ENCODE results near the gene SMIM24.
"Not testable (repeated sequence)": the region's sequence is repeated elsewhere in the genome, so short reads cannot be mapped to it uniquely, and the experiment has no call there.

Gene SMIM24

DNA sequence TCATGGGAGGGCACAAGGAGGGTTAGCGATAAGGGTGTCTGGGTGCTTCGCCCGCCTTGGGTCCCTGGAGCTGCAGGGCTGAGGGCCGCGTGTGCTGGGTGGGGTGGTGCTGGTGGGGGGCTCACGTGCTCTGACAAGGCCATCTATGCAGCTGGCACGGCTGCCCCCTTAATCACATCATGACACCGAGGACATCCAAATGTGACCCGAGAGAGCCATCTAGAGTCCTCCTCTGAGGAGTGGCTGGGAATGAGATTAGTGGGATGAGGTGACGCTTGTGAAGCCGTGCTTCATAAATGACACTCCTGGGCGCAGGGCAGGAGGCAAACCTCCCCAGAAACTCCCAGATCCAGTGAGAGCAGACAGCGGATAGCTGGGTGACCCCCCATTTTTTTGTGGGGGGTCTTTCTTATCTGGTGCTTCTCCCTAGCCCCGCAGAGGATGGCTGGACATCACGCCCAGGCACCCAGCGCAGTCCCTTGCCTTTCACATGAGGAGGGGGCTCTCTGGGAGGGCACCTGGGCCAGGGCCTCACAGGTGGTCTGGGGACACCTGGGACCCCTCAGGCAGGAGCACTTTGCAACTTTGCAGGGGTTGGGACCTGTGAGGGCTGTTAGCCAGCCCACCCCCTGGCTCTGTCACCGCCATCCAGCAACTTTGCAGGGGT lies 32.4 kb upstream of the SMIM24 start:
- DNase-seq (ENCODE audit: insufficient read length, low spot score) (no peak), FAIRE-seq (no peak)
- TF ChIP-seq, protein P1, sequence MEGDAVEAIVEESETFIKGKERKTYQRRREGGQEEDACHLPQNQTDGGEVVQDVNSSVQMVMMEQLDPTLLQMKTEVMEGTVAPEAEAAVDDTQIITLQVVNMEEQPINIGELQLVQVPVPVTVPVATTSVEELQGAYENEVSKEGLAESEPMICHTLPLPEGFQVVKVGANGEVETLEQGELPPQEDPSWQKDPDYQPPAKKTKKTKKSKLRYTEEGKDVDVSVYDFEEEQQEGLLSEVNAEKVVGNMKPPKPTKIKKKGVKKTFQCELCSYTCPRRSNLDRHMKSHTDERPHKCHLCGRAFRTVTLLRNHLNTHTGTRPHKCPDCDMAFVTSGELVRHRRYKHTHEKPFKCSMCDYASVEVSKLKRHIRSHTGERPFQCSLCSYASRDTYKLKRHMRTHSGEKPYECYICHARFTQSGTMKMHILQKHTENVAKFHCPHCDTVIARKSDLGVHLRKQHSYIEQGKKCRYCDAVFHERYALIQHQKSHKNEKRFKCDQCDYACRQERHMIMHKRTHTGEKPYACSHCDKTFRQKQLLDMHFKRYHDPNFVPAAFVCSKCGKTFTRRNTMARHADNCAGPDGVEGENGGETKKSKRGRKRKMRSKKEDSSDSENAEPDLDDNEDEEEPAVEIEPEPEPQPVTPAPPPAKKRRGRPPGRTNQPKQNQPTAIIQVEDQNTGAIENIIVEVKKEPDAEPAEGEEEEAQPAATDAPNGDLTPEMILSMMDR (IDR thresholded peaks at IDR 0.05; ENCODE audit: insufficient read depth, missing control alignments), result no peak

DNA sequence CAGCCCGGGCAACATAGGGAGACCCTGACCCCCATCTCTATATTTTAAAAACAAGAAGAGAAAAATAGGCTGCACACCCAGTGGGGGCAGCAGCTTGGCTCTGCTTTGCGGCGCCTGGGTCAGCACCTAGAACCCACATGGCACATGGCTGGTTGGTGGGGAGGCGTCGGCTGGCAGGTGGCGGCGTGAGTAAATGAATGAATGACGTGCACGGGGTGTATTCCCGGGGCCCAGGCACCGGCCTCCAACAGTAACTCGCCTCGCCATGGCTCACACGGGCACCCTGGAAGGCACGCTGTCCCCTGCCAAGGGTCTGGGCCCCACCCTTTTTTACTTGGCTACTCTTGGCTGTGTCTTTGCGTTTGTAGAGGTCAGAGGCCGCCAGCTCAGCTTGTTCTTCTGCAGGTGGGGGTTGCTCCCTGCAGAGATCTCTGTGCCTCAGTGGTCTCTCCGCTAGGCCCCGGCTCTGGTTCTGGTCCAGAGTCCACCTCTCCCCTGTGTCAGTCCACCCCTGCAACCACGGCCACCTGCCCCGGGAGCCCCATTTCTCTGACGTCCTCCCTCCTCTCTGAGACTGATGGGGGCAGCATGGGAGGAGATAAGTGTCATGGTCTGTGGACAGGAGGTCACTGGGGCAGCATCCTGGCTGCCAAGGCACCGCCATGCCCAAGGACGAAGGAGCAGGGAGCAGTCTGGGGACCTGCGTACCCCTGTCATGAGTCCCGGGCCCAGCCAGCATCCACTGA lies 31.4 kb upstream of the SMIM24 start:
- FAIRE-seq (no peak), DNase-seq (ENCODE audit: insufficient read length, low spot score) (no peak)
- TF ChIP-seq, protein P1 (IDR thresholded peaks at IDR 0.05; ENCODE audit: insufficient read depth, missing control alignments), result no peak

DNA sequence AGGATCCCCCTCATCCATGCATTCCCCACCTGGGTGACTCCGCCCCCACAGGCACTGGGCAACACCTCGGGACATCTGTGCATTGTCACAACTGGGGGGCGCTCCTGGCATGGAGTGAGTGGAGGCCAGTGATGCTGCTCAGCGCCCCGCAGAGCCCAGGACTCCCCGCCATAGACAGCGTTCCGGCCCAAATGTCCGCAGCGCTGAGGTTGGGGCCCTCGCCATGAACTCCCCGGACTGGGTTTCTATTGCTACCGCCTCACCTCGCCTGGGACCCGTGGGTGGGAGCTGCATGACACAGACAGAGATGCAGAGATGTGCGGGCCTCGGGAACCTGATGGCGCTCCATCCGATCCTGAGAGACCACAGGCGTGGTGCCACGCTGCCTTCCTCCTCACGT lies 30.4 kb upstream of the SMIM24 start:
- FAIRE-seq, result no peak
- DNase-seq (ENCODE audit: insufficient read length, low spot score), result no peak
- TF ChIP-seq, protein P1 (IDR thresholded peaks at IDR 0.05; ENCODE audit: insufficient read depth, missing control alignments), result no peak

DNA sequence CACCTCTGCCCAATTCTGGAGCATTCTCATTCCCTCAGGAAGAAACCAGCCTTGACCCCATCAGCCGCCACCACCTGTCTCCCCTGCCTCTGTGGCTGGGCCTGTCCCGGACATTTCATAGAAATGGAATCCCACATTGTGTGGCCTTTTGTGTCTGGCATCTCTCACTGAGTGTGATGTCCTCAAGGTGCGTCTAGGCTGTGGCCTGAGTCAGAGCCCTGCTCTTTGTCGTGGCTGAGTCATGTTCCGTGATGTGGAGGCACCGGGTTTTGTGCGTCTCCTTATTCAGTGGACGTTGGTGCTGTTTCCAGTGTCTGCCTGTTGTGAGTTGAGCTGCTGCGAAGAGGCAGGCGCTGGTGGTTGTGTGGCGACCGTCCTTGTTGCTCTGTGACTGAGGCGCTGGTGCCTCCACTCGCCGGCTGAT lies 29.3 kb upstream of the SMIM24 start:
- TF ChIP-seq, protein P1 (IDR thresholded peaks at IDR 0.05; ENCODE audit: insufficient read depth, missing control alignments), result no peak
- DNase-seq (ENCODE audit: insufficient read length, low spot score), result no peak
- no peak for FAIRE-seq

DNA sequence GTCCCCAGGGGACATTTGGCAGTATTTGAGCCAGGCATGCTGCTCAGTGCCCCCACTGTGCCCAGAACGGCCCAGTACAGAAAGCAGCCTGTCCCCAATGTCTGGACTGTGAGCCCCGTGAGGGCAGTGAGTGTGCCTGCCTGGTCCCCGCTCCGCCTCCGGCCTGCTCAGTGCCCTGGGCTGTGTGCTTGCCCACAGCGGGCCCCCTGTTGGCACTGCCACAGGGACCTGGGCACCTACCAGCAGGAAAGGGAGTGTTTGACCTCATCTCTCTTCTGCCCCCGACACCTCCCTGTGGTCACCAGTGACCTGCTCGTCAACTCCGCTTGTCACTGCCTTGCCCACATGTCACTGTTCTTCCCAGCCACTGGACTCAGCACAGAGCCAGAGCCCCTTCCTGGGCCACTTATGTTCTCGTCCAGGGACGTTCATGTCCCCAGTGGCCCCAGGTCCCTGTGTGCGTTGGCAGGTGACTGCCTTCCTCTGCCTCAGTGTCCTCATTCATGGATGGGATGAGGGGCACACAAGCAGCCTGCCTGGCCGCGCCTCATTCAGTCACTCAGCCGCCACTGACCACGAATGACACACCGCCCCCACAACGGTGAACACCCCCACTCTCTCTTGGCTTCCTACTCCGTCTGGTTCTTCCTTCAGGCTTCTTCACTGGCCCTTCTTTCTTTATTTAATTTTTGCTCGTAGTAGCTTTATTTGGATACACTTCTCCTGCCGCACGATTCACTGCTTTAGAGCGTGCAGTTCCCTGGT lies 28.6 kb upstream of the SMIM24 start:
- TF ChIP-seq, protein P1 (IDR thresholded peaks at IDR 0.05; ENCODE audit: insufficient read depth, missing control alignments), result no peak
- DNase-seq (ENCODE audit: insufficient read length, low spot score) (no peak), FAIRE-seq (no peak)

DNA sequence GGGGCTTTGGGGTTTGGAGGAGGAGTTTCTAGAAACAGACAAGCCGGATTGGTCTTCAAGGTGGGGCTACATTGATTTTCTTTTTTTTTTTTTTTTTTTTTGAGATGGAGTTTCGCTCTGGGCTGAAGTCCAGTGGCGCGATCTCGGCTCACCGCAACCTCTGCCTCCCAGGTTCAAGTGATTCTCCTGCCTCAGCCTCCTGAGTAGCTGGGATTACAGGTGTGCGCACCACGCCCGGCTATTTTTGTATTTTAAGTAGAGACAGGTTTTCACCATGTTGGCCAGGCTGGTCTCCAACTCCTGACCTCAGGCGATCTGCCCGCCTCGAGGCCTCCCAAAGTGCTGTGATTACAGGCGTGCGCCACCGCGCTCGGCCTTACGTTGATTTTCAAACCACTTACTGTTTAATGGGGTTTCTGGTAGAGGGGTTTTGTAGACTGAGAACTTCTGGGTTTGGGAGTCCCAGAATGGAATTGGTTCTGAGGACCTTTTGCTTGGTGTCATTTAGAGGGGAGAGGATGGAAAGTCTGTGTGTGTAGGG lies 27.9 kb upstream of the SMIM24 start:
- DNase-seq (ENCODE audit: insufficient read length, low spot score); FAIRE-seq: not testable (repeated sequence)

DNA sequence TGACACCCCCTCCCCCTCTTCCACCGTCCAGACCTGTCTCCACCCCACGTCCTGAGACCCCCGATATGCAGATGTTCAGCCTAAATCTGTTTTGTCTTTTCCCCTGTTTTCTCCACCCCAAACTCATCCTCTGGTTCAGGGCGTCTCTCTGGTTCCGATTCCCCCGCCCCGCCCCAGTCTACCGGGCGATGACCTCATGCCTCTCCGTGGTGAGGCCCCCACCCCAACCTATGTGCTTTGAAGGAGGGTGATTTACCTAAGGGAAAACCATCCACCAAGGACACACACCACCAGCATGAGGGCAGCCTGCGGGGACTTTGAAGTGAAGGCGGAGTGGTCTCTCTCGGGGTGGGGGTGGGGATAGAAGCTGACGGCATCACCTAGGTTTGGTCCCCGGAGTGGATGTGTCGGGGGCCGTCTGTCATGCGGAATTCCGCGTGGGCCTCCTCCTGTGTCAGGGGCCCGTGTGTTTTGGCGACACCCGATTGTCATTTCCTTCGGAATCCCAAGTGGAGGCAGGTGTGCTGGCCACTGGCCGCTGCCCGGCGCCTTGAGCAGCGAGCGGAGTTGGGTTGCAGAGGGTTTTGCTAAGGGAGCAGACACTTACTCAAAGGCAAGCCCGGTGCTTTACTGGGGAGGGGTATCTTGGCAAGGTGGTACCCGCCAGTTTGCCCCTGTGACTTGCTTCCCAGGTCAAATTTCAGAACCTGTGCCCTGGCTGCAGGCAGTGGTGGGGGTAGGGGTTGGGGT lies 27.2 kb upstream of the SMIM24 start:
- TF ChIP-seq, protein P1 (IDR thresholded peaks at IDR 0.05; ENCODE audit: insufficient read depth, missing control alignments), result no peak
- no peak for DNase-seq (ENCODE audit: insufficient read length, low spot score)
- FAIRE-seq, result no peak

Measured in D721Med (cell line).